Activated naive CD4-positive, alpha-beta T cell treated with anti-CD3 and anti-CD28 coated beads for 36 hours (primary cell): ENCODE results near the gene REEP6. TPM values are rescaled to one million over a fixed set of nuclear protein-coding genes. Genes with fewer than 3 reads are reported as not detected.

Source experiments
- CTCF ChIA-PET: fragments of 350-600 bp; sonication (Branson Sonifier 250); formaldehyde crosslinking; loops from one replicate; lab custom pipeline; 2021; ENCODE audit warnings: antibody characterized with exemption; lab: Charles Lee
- DNase-seq: peaks from one replicate; pipeline ENCODE4 v3.0.0-alpha.2; 2020
- H3K27ac Mint-ChIP-seq: one replicate; pipeline ENCODE4 v1.8.0; 2021; ENCODE audit warnings: mild to moderate bottlenecking, mixed read lengths
- H3K27me3 Mint-ChIP-seq: one replicate; pipeline ENCODE4 v1.8.0; 2021; ENCODE audit warnings: low read depth, mixed read lengths
- H3K36me3 Mint-ChIP-seq: one replicate; pipeline ENCODE4 v1.8.0; 2021; ENCODE audit warnings: low read depth, mixed read lengths
- H3K4me1 Mint-ChIP-seq: one replicate; pipeline ENCODE4 v1.8.0; 2021; ENCODE audit warnings: low read depth, mixed read lengths
- H3K4me3 Mint-ChIP-seq: one replicate; pipeline ENCODE4 v1.8.0; 2021; ENCODE audit warnings: mild to moderate bottlenecking, moderate library complexity, mixed read lengths
- H3K9me3 Mint-ChIP-seq: one replicate; pipeline ENCODE4 v1.8.0; 2021; ENCODE audit warnings: mixed read lengths
- intact Hi-C: fragments of 100-400 bp; cut with micrococcal nuclease; formaldehyde crosslinking; loops from one replicate; pipeline ENCODE4 v1.15.1; 2023
- total RNA-seq, 2 experiments: library from RNA; stranded (reverse); gene quantifications; one replicate each; pipeline ENCODE4 v1.2.3, GENCODE V29; 2021

Gene REEP6
- total RNA-seq, 2 experiments from 2014 or later = 1.3 to 1.6 TPM

DNA sequence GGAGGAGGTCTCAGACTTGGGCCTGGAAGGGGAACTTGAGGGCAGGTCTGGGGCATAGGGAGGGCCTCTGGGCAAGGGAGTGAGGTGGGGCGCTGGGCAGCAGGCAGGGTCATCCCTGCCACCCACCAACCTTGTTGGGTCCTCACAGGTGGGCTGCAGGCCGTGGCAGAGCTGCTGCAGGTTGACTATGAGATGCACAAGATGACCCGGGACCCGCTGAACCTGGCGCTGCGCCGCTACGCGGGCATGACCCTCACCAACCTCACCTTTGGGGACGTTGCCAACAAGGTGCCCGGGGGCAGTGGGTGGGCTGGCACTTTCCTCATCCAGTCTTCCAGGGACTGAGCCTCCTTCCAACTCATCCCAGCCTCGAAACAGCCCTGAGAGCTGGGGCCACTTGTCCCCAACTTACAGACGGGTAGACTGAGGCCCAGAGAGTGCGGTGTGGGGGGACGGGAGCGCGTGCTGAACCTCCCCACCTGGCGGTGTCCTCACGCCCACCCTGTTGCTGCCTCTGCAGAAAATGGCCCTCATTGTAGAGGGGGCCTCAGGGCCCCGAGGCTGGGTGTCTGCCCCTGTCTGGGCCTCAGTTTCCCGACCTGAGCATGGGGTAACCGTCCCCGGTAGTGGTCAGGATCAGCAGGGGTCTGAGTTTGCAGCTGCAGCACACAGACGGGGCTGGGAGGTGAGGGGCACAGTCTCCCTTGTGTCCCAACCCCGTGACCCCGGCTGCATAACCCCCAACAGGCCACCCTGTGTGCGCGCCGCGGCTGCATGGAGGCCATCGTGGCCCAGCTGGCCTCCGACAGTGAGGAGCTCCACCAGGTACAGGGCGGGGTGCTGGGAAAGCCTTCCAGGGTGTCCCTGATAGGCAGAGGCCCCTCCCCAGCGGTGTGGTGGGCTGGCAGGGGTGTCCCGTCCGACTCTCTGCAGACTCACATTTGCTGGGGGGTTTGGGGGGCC lies 30.7 kb upstream of the REEP6 start:
- CTCF ChIA-PET = no interaction called here
- Mint-ChIP-seq H3K27me3 (peaks cover 15% of the 10 kb centered on the region), H3K9me3 (no peaks in the 10 kb centered on the region), H3K27ac (no peak overlapping the region), H3K4me1 (peaks cover 12% of the 10 kb centered on the region), H3K4me3 (no peak overlapping the region), H3K36me3 (peaks cover 2% of the 10 kb centered on the region)
- intact Hi-C loops = no loop called here
- DNase-seq = no peak

DNA sequence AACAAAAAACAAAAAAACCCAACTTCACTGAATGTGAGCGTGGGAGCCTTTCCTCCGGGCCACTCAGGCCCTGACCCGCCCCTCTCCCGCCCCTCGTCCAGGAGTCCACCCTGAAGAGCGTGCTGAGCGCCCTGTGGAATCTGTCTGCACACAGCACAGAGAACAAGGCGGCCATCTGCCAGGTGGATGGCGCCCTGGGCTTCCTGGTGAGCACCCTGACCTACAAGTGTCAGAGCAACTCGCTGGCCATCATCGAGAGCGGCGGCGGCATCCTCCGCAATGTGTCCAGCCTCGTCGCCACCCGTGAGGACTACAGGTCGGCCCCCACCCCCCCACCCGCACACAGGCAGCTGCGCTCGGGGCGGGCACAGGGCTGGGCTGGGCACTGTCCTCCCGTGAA lies 29.1 kb upstream of the REEP6 start:
- no peak for DNase-seq
- no peak overlapping the region for H3K27ac Mint-ChIP-seq
- H3K27me3 Mint-ChIP-seq = peaks cover 13% of the 10 kb centered on the region
- H3K36me3 Mint-ChIP-seq = peaks cover 2% of the 10 kb centered on the region
- no peaks in the 10 kb centered on the region for H3K9me3 Mint-ChIP-seq
- CTCF ChIA-PET = no interaction called here
- intact Hi-C loops = no loop called here
- H3K4me1 Mint-ChIP-seq = peaks cover 6% of the 10 kb centered on the region
- H3K4me3 Mint-ChIP-seq = no peak overlapping the region

DNA sequence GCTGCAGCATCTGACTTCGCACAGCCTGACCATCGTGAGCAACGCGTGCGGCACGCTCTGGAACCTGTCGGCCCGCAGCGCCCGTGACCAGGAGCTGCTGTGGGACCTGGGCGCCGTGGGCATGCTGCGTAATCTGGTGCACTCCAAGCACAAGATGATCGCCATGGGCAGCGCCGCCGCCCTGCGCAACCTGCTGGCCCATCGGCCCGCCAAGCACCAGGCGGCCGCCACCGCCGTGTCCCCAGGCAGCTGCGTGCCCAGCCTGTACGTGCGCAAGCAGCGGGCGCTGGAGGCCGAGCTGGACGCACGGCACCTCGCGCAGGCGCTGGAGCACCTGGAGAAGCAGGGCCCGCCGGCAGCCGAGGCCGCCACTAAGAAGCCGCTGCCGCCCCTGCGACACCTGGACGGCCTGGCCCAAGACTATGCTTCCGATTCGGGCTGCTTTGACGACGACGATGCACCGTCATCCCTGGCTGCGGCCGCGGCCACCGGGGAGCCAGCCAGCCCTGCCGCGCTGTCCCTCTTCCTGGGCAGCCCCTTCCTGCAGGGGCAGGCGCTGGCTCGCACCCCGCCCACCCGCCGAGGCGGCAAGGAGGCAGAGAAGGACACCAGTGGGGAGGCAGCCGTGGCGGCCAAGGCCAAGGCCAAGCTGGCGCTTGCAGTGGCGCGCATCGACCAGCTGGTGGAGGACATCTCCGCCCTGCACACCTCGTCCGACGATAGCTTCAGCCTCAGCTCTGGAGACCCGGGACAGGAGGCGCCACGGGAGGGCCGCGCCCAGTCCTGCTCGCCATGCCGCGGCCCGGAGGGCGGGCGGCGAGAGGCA lies 25.6 kb upstream of the REEP6 start:
- H3K27ac Mint-ChIP-seq = no peak overlapping the region
- no peak for DNase-seq
- peaks cover 3% of the 10 kb centered on the region for H3K4me1 Mint-ChIP-seq
- H3K36me3 Mint-ChIP-seq = no peaks in the 10 kb centered on the region
- no peak overlapping the region for H3K4me3 Mint-ChIP-seq
- CTCF ChIA-PET = interaction anchor here (0.8 to 1.8 kb wide), 3 partner anchors 12 to 68 kb away, joined by 3 to 4 read pairs (median 3); no protein-coding TSS in a partner anchor
- peaks cover 9% of the 10 kb centered on the region for H3K27me3 Mint-ChIP-seq
- H3K9me3 Mint-ChIP-seq = no peaks in the 10 kb centered on the region
- intact Hi-C loops = loop anchor here (5.0 kb wide), 1 partner anchor 292 kb away; no protein-coding TSS in a partner anchor

DNA sequence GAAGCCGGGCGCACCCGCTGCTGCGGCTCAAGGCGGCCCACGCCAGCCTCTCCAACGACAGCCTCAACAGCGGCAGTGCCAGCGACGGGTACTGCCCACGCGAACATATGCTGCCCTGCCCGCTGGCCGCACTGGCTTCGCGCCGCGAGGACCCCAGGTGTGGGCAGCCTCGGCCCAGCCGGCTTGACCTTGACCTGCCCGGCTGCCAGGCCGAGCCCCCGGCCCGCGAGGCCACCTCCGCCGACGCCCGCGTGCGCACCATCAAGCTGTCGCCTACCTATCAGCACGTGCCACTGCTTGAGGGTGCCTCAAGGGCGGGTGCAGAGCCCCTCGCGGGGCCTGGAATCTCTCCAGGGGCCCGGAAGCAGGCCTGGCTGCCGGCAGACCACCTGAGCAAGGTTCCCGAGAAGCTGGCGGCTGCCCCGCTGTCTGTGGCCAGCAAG lies 24.9 kb upstream of the REEP6 start:
- no peak for DNase-seq
- H3K27ac Mint-ChIP-seq = no peak overlapping the region
- peaks cover 9% of the 10 kb centered on the region for H3K27me3 Mint-ChIP-seq
- H3K4me3 Mint-ChIP-seq = no peak overlapping the region
- intact Hi-C loops = loop anchor here (5.0 kb wide), 1 partner anchor 291 kb away; no protein-coding TSS in a partner anchor
- peaks cover 5% of the 10 kb centered on the region for H3K4me1 Mint-ChIP-seq
- no peaks in the 10 kb centered on the region for H3K9me3 Mint-ChIP-seq
- H3K36me3 Mint-ChIP-seq = no peaks in the 10 kb centered on the region
- CTCF ChIA-PET = interaction anchor here (0.8 to 1.8 kb wide), 6 partner anchors 8 to 69 kb away, joined by 3 to 4 read pairs (median 4); partner anchors contain the start of gene REEP6

DNA sequence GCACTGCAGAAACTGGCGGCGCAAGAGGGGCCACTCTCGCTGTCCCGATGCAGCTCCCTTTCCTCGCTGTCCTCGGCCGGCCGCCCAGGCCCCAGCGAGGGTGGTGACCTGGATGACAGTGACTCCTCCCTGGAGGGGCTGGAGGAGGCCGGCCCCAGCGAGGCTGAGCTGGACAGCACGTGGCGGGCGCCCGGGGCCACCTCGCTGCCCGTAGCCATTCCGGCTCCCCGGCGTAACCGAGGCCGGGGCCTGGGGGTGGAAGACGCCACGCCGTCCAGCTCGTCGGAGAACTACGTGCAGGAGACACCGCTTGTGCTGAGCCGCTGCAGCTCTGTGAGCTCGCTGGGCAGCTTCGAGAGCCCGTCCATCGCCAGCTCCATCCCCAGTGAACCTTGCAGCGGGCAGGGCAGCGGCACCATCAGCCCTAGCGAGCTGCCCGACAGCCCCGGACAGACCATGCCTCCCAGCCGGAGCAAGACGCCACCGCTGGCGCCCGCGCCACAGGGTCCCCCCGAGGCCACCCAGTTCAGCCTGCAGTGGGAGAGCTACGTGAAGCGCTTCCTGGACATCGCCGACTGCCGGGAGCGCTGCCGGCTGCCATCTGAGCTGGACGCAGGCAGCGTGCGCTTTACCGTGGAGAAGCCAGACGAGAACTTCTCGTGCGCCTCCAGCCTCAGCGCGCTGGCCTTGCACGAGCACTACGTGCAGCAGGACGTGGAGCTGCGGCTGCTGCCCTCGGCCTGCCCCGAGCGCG lies 24.3 kb upstream of the REEP6 start:
- H3K4me3 Mint-ChIP-seq = no peak overlapping the region
- H3K4me1 Mint-ChIP-seq = peaks cover 11% of the 10 kb centered on the region
- no peak for DNase-seq
- no peaks in the 10 kb centered on the region for H3K36me3 Mint-ChIP-seq
- CTCF ChIA-PET = interaction anchor here (0.6 to 1.8 kb wide), 6 partner anchors 9 to 48 kb away, joined by 3 to 4 read pairs (median 4); partner anchors contain the start of gene REEP6
- no peaks in the 10 kb centered on the region for H3K9me3 Mint-ChIP-seq
- no peak overlapping the region for H3K27ac Mint-ChIP-seq
- H3K27me3 Mint-ChIP-seq = peaks cover 13% of the 10 kb centered on the region
- intact Hi-C loops = loop anchor here (5.0 kb wide), 1 partner anchor 291 kb away; no protein-coding TSS in a partner anchor

DNA sequence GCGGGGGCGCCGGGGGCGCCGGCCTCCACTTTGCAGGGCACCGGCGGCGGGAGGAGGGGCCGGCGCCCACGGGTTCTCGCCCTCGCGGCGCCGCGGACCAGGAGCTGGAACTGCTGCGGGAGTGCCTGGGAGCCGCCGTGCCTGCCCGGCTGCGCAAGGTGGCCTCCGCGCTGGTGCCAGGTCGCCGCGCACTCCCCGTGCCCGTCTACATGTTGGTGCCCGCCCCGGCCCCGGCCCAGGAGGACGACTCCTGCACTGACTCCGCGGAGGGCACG lies 23.8 kb upstream of the REEP6 start:
- CTCF ChIA-PET = interaction anchor here (1.0 to 1.3 kb wide), 3 partner anchors 9 to 24 kb away, joined by 3 to 4 read pairs (median 4); partner anchors contain the start of gene REEP6
- H3K27ac Mint-ChIP-seq = no peak overlapping the region
- peaks cover 14% of the 10 kb centered on the region for H3K4me1 Mint-ChIP-seq
- no peak for DNase-seq
- peaks cover 17% of the 10 kb centered on the region for H3K27me3 Mint-ChIP-seq
- intact Hi-C loops = loop anchor here (5.0 kb wide), 1 partner anchor 290 kb away; no protein-coding TSS in a partner anchor
- H3K4me3 Mint-ChIP-seq = no peak overlapping the region
- H3K36me3 Mint-ChIP-seq = no peaks in the 10 kb centered on the region
- H3K9me3 Mint-ChIP-seq = no peaks in the 10 kb centered on the region

DNA sequence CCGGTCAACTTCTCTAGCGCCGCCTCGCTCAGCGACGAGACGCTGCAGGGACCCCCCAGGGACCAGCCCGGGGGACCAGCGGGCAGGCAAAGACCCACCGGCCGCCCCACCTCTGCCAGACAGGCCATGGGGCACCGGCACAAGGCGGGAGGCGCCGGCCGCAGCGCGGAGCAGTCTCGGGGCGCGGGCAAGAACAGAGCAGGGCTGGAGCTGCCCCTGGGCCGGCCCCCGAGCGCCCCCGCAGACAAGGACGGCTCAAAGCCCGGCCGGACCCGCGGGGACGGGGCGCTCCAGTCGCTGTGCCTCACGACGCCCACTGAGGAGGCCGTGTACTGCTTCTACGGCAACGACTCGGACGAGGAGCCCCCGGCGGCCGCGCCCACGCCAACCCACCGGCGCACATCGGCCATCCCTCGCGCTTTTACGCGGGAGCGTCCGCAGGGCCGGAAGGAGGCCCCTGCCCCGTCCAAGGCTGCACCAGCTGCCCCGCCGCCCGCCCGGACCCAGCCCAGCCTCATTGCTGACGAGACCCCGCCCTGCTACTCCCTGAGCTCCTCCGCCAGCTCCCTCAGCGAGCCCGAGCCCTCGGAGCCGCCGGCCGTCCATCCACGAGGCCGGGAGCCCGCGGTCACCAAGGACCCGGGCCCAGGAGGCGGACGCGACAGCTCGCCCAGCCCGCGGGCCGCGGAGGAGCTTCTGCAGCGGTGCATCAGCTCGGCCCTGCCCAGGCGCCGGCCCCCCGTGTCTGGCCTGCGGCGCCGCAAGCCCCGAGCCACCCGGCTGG lies 23.3 kb upstream of the REEP6 start:
- intact Hi-C loops = loop anchor here (5.0 kb wide), 1 partner anchor 290 kb away; no protein-coding TSS in a partner anchor
- DNase-seq = no peak
- Mint-ChIP-seq H3K36me3 (no peaks in the 10 kb centered on the region), H3K4me1 (peaks cover 14% of the 10 kb centered on the region), H3K27ac (no peak overlapping the region), H3K27me3 (peaks cover 17% of the 10 kb centered on the region), H3K4me3 (no peak overlapping the region), H3K9me3 (no peaks in the 10 kb centered on the region)
- CTCF ChIA-PET = interaction anchor here (1.3 kb wide), 2 partner anchors 17 to 23 kb away, joined by 3 to 4 read pairs; no protein-coding TSS in a partner anchor

DNA sequence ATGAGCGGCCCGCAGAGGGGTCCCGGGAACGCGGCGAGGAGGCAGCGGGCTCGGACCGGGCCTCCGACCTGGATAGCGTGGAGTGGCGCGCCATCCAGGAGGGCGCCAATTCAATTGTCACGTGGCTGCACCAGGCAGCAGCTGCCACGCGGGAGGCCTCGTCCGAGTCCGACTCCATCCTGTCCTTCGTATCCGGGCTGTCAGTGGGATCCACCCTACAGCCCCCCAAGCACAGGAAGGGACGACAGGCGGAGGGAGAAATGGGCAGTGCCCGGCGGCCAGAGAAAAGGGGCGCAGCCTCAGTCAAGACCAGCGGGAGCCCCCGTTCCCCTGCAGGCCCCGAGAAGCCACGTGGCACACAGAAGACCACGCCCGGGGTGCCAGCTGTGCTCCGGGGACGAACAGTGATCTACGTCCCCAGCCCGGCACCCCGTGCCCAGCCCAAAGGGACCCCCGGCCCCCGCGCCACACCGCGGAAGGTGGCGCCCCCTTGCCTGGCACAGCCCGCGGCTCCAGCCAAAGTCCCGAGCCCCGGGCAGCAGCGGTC lies 22.6 kb upstream of the REEP6 start:
- Mint-ChIP-seq H3K27ac (no peak overlapping the region), H3K9me3 (no peaks in the 10 kb centered on the region), H3K4me1 (peaks cover 17% of the 10 kb centered on the region), H3K4me3 (peak overlapping the region; percentile 36), H3K36me3 (no peaks in the 10 kb centered on the region), H3K27me3 (peaks cover 17% of the 10 kb centered on the region)
- intact Hi-C loops = loop anchor here (5.0 kb wide), 1 partner anchor 289 kb away; no protein-coding TSS in a partner anchor
- CTCF ChIA-PET = interaction anchor here (1.3 kb wide), 1 partner anchor 24 kb away, joined by 3 read pairs; no protein-coding TSS in a partner anchor
- DNase-seq = no peak

DNA sequence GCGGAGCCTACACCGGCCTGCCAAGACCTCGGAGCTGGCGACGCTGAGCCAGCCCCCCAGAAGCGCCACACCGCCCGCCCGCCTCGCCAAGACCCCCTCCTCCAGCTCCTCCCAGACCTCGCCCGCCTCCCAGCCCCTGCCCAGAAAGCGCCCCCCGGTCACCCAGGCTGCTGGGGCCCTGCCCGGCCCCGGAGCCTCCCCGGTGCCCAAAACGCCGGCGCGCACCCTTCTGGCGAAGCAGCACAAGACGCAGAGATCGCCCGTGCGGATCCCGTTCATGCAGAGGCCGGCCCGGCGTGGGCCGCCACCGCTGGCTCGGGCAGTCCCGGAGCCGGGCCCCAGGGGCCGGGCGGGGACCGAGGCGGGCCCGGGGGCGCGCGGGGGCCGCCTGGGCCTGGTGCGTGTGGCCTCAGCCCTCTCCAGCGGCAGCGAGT lies 22.1 kb upstream of the REEP6 start:
- Mint-ChIP-seq H3K9me3 (no peaks in the 10 kb centered on the region), H3K27me3 (peaks cover 17% of the 10 kb centered on the region), H3K4me3 (peak overlapping the region; percentile 36), H3K27ac (no peak overlapping the region), H3K36me3 (no peaks in the 10 kb centered on the region), H3K4me1 (peaks cover 17% of the 10 kb centered on the region)
- DNase-seq = no peak
- CTCF ChIA-PET = interaction anchor here (1.3 kb wide), 1 partner anchor 25 kb away, joined by 3 read pairs; no protein-coding TSS in a partner anchor
- intact Hi-C loops = loop anchor here (5.0 kb wide), 1 partner anchor 288 kb away; no protein-coding TSS in a partner anchor

DNA sequence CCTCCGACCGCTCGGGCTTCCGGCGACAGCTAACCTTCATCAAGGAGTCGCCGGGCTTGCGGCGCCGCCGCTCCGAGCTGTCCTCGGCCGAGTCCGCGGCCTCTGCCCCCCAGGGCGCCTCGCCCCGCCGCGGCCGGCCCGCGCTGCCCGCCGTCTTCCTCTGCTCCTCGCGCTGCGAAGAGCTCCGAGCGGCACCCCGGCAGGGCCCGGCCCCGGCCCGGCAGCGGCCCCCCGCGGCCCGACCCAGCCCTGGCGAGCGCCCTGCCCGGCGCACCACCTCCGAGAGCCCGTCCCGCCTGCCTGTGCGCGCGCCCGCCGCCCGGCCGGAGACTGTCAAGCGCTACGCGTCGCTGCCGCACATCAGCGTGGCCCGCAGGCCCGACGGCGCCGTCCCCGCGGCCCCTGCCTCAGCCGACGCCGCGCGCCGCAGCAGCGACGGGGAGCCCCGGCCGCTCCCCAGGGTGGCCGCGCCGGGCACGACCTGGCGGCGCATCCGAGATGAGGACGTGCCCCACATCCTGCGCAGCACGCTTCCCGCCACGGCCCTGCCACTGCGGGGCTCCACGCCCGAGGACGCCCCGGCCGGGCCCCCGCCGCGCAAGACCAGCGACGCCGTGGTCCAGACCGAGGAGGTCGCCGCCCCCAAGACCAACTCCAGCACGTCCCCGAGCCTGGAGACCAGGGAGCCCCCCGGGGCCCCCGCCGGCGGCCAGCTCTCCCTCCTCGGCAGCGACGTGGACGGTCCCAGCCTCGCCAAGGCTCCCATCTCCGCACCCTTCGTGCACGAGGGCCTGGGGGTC lies 21.5 kb upstream of the REEP6 start:
- Mint-ChIP-seq H3K27me3 (peaks cover 17% of the 10 kb centered on the region), H3K27ac (no peak overlapping the region), H3K4me3 (no peak overlapping the region), H3K4me1 (peaks cover 17% of the 10 kb centered on the region), H3K9me3 (no peaks in the 10 kb centered on the region), H3K36me3 (no peaks in the 10 kb centered on the region)
- CTCF ChIA-PET = interaction anchor here (1.3 kb wide), 1 partner anchor 25 kb away, joined by 3 read pairs; no protein-coding TSS in a partner anchor
- intact Hi-C loops = loop anchor here (2.0 to 5.0 kb wide), 2 partner anchors 43 to 288 kb away; partner anchors contain the start of gene ADAMTSL5
- no peak for DNase-seq
